Measurements from ENCODE around the gene RALGPS1. TPM values are rescaled to one million over a fixed set of nuclear protein-coding genes. Genes with fewer than 3 reads are reported as not detected.

Gene RALGPS1
- total RNA-seq, 2 experiments from 2014 or later: 2.5 to 4.1 TPM

- Mint-ChIP-seq H3K36me3 (ENCODE audit: low read depth) (no peaks in the 10 kb centered on the region), H3K4me1 (ENCODE audit: low read depth) (peaks cover 4% of the 10 kb centered on the region), H3K27me3 (ENCODE audit: low read depth) (no peaks in the 10 kb centered on the region), H3K9me3 (ENCODE audit: insufficient read depth) (no peaks in the 10 kb centered on the region), H3K27ac (no peak overlapping the region), H3K4me3 (no peak overlapping the region)
- CTCF ChIA-PET: interaction anchor here (0.8 kb wide), 1 partner anchor 59 kb away, joined by 3 read pairs; no protein-coding TSS in a partner anchor
- DNase-seq (no peak), ATAC-seq (no peak)
- POLR2A ChIA-PET: no interaction called here
Observed at GRCh38 chr9:127064335-127064734, 149.8 kb downstream of the RALGPS1 start.

- Mint-ChIP-seq H3K4me3 (no peak overlapping the region), H3K4me1 (ENCODE audit: low read depth) (no peaks in the 10 kb centered on the region), H3K9me3 (ENCODE audit: insufficient read depth) (no peaks in the 10 kb centered on the region), H3K27ac (no peak overlapping the region), H3K27me3 (ENCODE audit: low read depth) (no peaks in the 10 kb centered on the region), H3K36me3 (ENCODE audit: low read depth) (no peaks in the 10 kb centered on the region)
- ATAC-seq (no peak), DNase-seq (no peak)
- ChIA-PET CTCF (no interaction called here), POLR2A (no interaction called here)
Observed at GRCh38 chr9:127065592-127065991, 151.0 kb downstream of the RALGPS1 start.

- Mint-ChIP-seq H3K4me3 (no peak overlapping the region), H3K36me3 (ENCODE audit: low read depth) (peaks cover 2% of the 10 kb centered on the region), H3K9me3 (ENCODE audit: insufficient read depth) (no peaks in the 10 kb centered on the region), H3K4me1 (ENCODE audit: low read depth) (no peaks in the 10 kb centered on the region), H3K27ac (no peak overlapping the region), H3K27me3 (ENCODE audit: low read depth) (no peaks in the 10 kb centered on the region)
- DNase-seq: no peak
- CTCF ChIA-PET: no interaction called here
- no peak for ATAC-seq
- POLR2A ChIA-PET: no interaction called here
Observed at GRCh38 chr9:127066060-127066850, 151.7 kb downstream of the RALGPS1 start.

- ChIA-PET CTCF (interaction anchor here (1.2 kb wide), 1 partner anchor 9 kb away, joined by 3 read pairs; no protein-coding TSS in a partner anchor), POLR2A (no interaction called here)
- H3K9me3 Mint-ChIP-seq (ENCODE audit: insufficient read depth): peaks cover under 1% of the 10 kb centered on the region
- ATAC-seq (no peak), DNase-seq (no peak)
- H3K36me3 Mint-ChIP-seq (ENCODE audit: low read depth): peaks cover 4% of the 10 kb centered on the region
- no peaks in the 10 kb centered on the region for H3K27me3 Mint-ChIP-seq (ENCODE audit: low read depth)
- no peaks in the 10 kb centered on the region for H3K4me1 Mint-ChIP-seq (ENCODE audit: low read depth)
- H3K4me3 Mint-ChIP-seq: no peak overlapping the region
- H3K27ac Mint-ChIP-seq: no peak overlapping the region
Observed at GRCh38 chr9:127066851-127067136, 152.2 kb downstream of the RALGPS1 start.

GRCh38 chr9:127067603-127068220 lies 153.1 kb downstream of the RALGPS1 start:
- no peaks in the 10 kb centered on the region for H3K27me3 Mint-ChIP-seq (ENCODE audit: low read depth)
- peaks cover 8% of the 10 kb centered on the region for H3K9me3 Mint-ChIP-seq (ENCODE audit: insufficient read depth)
- no peak overlapping the region for H3K27ac Mint-ChIP-seq
- no peak overlapping the region for H3K4me3 Mint-ChIP-seq
- POLR2A ChIA-PET: no interaction called here
- CTCF ChIA-PET: interaction anchor here (1.2 kb wide), 1 partner anchor 10 kb away, joined by 3 read pairs; no protein-coding TSS in a partner anchor
- DNase-seq: no peak
- no peak for ATAC-seq
- H3K4me1 Mint-ChIP-seq (ENCODE audit: low read depth): no peaks in the 10 kb centered on the region
- H3K36me3 Mint-ChIP-seq (ENCODE audit: low read depth): peaks cover 10% of the 10 kb centered on the region

- Mint-ChIP-seq H3K27me3 (ENCODE audit: low read depth) (peaks cover 11% of the 10 kb centered on the region), H3K36me3 (ENCODE audit: low read depth) (peaks cover 10% of the 10 kb centered on the region), H3K4me1 (ENCODE audit: low read depth) (peaks cover 13% of the 10 kb centered on the region), H3K4me3 (no peak overlapping the region), H3K27ac (no peak overlapping the region), H3K9me3 (ENCODE audit: insufficient read depth) (peaks cover 8% of the 10 kb centered on the region)
- POLR2A ChIA-PET: no interaction called here
- CTCF ChIA-PET: no interaction called here
- no peak for DNase-seq
- no peak for ATAC-seq
Observed at GRCh38 chr9:127074561-127075548, 160.3 kb downstream of the RALGPS1 start.

- ChIA-PET CTCF (no interaction called here), POLR2A (no interaction called here)
- peaks cover 10% of the 10 kb centered on the region for H3K36me3 Mint-ChIP-seq (ENCODE audit: low read depth)
- ATAC-seq (no peak), DNase-seq (no peak)
- H3K27me3 Mint-ChIP-seq (ENCODE audit: low read depth): peaks cover 11% of the 10 kb centered on the region
- H3K4me3 Mint-ChIP-seq: no peak overlapping the region
- no peak overlapping the region for H3K27ac Mint-ChIP-seq
- H3K9me3 Mint-ChIP-seq (ENCODE audit: insufficient read depth): peaks cover 8% of the 10 kb centered on the region
- H3K4me1 Mint-ChIP-seq (ENCODE audit: low read depth): peaks cover 13% of the 10 kb centered on the region
Observed at GRCh38 chr9:127075624-127076372, 161.2 kb downstream of the RALGPS1 start.

- peaks cover 5% of the 10 kb centered on the region for H3K9me3 Mint-ChIP-seq (ENCODE audit: insufficient read depth)
- H3K4me1 Mint-ChIP-seq (ENCODE audit: low read depth): peaks cover 13% of the 10 kb centered on the region
- H3K27me3 Mint-ChIP-seq (ENCODE audit: low read depth): peaks cover 11% of the 10 kb centered on the region
- peaks cover 3% of the 10 kb centered on the region for H3K36me3 Mint-ChIP-seq (ENCODE audit: low read depth)
- no peak for DNase-seq
- ChIA-PET POLR2A (interaction anchor here (0.7 kb wide), 1 partner anchor 1377 kb away, joined by 3 read pairs; no protein-coding TSS in a partner anchor), CTCF (no interaction called here)
- no peak overlapping the region for H3K27ac Mint-ChIP-seq
- ATAC-seq: no peak
- no peak overlapping the region for H3K4me3 Mint-ChIP-seq
Observed at GRCh38 chr9:127076860-127077643, 162.5 kb downstream of the RALGPS1 start.

GRCh38 chr9:127077644-127077946 lies 163.0 kb downstream of the RALGPS1 start:
- DNase-seq: no peak
- Mint-ChIP-seq H3K27me3 (ENCODE audit: low read depth) (peaks cover 11% of the 10 kb centered on the region), H3K27ac (no peak overlapping the region), H3K36me3 (ENCODE audit: low read depth) (no peaks in the 10 kb centered on the region), H3K4me3 (no peak overlapping the region), H3K9me3 (ENCODE audit: insufficient read depth) (no peaks in the 10 kb centered on the region), H3K4me1 (ENCODE audit: low read depth) (peaks cover 13% of the 10 kb centered on the region)
- ATAC-seq: no peak
- ChIA-PET POLR2A (no interaction called here), CTCF (no interaction called here)

- ChIA-PET POLR2A (no interaction called here), CTCF (no interaction called here)
- no peak overlapping the region for H3K4me3 Mint-ChIP-seq
- no peaks in the 10 kb centered on the region for H3K36me3 Mint-ChIP-seq (ENCODE audit: low read depth)
- peaks cover 13% of the 10 kb centered on the region for H3K4me1 Mint-ChIP-seq (ENCODE audit: low read depth)
- DNase-seq (no peak), ATAC-seq (no peak)
- no peak overlapping the region for H3K27ac Mint-ChIP-seq
- H3K9me3 Mint-ChIP-seq (ENCODE audit: insufficient read depth): no peaks in the 10 kb centered on the region
- H3K27me3 Mint-ChIP-seq (ENCODE audit: low read depth): peaks cover 11% of the 10 kb centered on the region
Observed at GRCh38 chr9:127078336-127078735, 163.8 kb downstream of the RALGPS1 start.

GRCh38 chr9:127078988-127079387 lies 164.4 kb downstream of the RALGPS1 start:
- DNase-seq: no peak
- H3K36me3 Mint-ChIP-seq (ENCODE audit: low read depth): no peaks in the 10 kb centered on the region
- ChIA-PET POLR2A (no interaction called here), CTCF (interaction anchor here (1.1 kb wide), 1 partner anchor 93 kb away, joined by 3 read pairs; no protein-coding TSS in a partner anchor)
- peaks cover 11% of the 10 kb centered on the region for H3K27me3 Mint-ChIP-seq (ENCODE audit: low read depth)
- ATAC-seq: no peak
- peaks cover 13% of the 10 kb centered on the region for H3K4me1 Mint-ChIP-seq (ENCODE audit: low read depth)
- H3K4me3 Mint-ChIP-seq: no peak overlapping the region
- no peaks in the 10 kb centered on the region for H3K9me3 Mint-ChIP-seq (ENCODE audit: insufficient read depth)
- no peak overlapping the region for H3K27ac Mint-ChIP-seq

All from activated CD8-positive, alpha-beta T cell treated with anti-CD3 and anti-CD28 coated beads, Interleukin-2, amount 10 ng/mL, durations not matched to agents 7 days and 5 days (primary cell).